T-helper 17 cell (primary cell): ENCODE data around the gene FBN1. TPM values are rescaled to one million over a fixed set of nuclear protein-coding genes. Genes with fewer than 3 reads are reported as not detected.

ENCODE experiments used
- ATAC-seq: fragments of 150-1000 bp; cut with Tn5 transposase; 2 replicates; pipeline ENCODE4 v1.10.0; 2021; ENCODE audit warnings: mild to moderate bottlenecking, moderate library complexity
- DNase-seq, 3 donors: peaks; one replicate each; pipeline versions ENCODE4 v3.0.0 to v3.0.0-alpha.2; 2020 to 2021
- H3K9me3 ChIP-seq: one replicate; pipeline ENCODE4 v1.7.0; 2013; ENCODE audit warnings: low read length, mild to moderate bottlenecking; ENCODE audit not compliant: control insufficient read depth, poor library complexity, severe bottlenecking
- H3K27ac Mint-ChIP-seq: one replicate; pipeline ENCODE4 v1.8.0; 2022; ENCODE audit warnings: mild to moderate bottlenecking, moderate library complexity, mixed read lengths
- H3K27me3 Mint-ChIP-seq: one replicate; pipeline ENCODE4 v1.8.0; 2022; ENCODE audit warnings: mixed read lengths
- H3K36me3 Mint-ChIP-seq: one replicate; pipeline ENCODE4 v1.8.0; 2022; ENCODE audit warnings: low read depth, mixed read lengths
- H3K4me1 Mint-ChIP-seq: one replicate; pipeline ENCODE4 v1.8.0; 2022; ENCODE audit warnings: mild to moderate bottlenecking, mixed read lengths
- H3K4me3 Mint-ChIP-seq: one replicate; pipeline ENCODE4 v1.8.0; 2022; ENCODE audit warnings: mild to moderate bottlenecking, moderate library complexity, mixed read lengths
- total RNA-seq, 4 donors: library from RNA in 2 of 4; stranded (reverse) in 2 of 4; gene quantifications; one replicate each; pipeline ENCODE4 v1.2.3 and lab custom pipeline; 2022 to 2026

FBN1 gene
- total RNA-seq, 2 donors from 2014 or later = 0.07 to 0.29 TPM

- H3K4me3 Mint-ChIP-seq = no peak overlapping the region
- no peaks in the 10 kb centered on the region for H3K9me3 ChIP-seq
- H3K4me1 Mint-ChIP-seq = no peaks in the 10 kb centered on the region
- no peak for DNase-seq
- no peak for ATAC-seq
- peaks cover 21% of the 10 kb centered on the region for H3K27me3 Mint-ChIP-seq
- no peak overlapping the region for H3K27ac Mint-ChIP-seq
- H3K36me3 Mint-ChIP-seq = no peaks in the 10 kb centered on the region
Measured at GRCh38 chr15:48385031-48385830, 260.3 kb downstream of the FBN1 start.

DNA sequence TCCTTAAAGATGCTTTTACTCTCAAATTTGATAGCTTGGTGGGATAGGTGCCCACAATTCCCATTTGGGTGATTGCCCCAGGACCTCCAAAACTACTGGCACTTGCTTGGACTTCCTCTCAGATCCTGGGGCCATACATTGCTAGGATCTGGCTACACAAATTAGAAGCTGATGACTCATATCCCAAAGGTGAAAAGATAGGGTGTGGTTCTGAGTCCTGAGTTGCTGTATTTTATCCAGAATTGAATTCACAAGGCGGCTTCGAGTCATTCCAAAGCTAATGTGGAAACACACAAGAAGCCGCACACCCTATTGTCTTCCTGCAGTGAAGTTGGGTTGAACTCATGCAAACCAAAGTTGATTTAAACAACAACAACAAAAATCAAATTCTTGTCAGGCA is 260.9 kb downstream of the FBN1 start:
- H3K9me3 ChIP-seq = no peaks in the 10 kb centered on the region
- Mint-ChIP-seq H3K4me1 (no peaks in the 10 kb centered on the region), H3K27ac (no peak overlapping the region), H3K27me3 (peaks cover 21% of the 10 kb centered on the region), H3K4me3 (no peak overlapping the region), H3K36me3 (no peaks in the 10 kb centered on the region)
- DNase-seq (no peak), ATAC-seq (no peak)

GRCh38 chr15:48383031-48383430 is 262.5 kb downstream of the FBN1 start:
- no peaks in the 10 kb centered on the region for H3K36me3 Mint-ChIP-seq
- no peaks in the 10 kb centered on the region for H3K4me1 Mint-ChIP-seq
- DNase-seq = no peak
- no peaks in the 10 kb centered on the region for H3K9me3 ChIP-seq
- ATAC-seq = no peak
- peaks cover 22% of the 10 kb centered on the region for H3K27me3 Mint-ChIP-seq
- no peak overlapping the region for H3K27ac Mint-ChIP-seq
- H3K4me3 Mint-ChIP-seq = no peak overlapping the region

DNA sequence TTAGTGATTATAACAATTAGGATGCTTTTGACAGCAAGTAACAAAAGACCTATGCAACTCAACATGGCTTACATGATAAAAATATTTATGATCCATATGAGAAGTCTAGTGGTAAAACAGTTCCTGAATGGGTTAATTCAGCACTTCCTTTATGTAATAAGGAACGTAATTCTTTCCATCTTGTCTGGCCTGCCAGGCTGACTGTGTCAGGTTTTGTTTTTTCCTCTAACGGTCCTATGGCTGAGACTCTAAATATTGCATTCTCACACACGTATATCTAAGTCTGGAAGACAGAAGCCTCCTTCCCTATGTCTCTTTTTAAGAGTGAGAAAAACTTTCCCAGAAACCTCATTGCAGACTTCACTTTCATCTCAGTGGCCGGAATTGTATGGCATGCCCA is 263.6 kb downstream of the FBN1 start:
- DNase-seq (no peak), ATAC-seq (no peak)
- H3K27ac Mint-ChIP-seq = no peak overlapping the region
- no peaks in the 10 kb centered on the region for H3K36me3 Mint-ChIP-seq
- no peaks in the 10 kb centered on the region for H3K4me1 Mint-ChIP-seq
- H3K9me3 ChIP-seq = no peaks in the 10 kb centered on the region
- H3K4me3 Mint-ChIP-seq = no peak overlapping the region
- peaks cover 25% of the 10 kb centered on the region for H3K27me3 Mint-ChIP-seq

- H3K4me3 Mint-ChIP-seq = no peak overlapping the region
- no peak for DNase-seq
- ATAC-seq = no peak
Measured at GRCh38 chr15:48380198-48380597, 265.3 kb downstream of the FBN1 start.

GRCh38 chr15:48375767-48376166 is 269.7 kb downstream of the FBN1 start:
- no peak overlapping the region for H3K27ac Mint-ChIP-seq
- H3K9me3 ChIP-seq = no peaks in the 10 kb centered on the region
- DNase-seq (no peak), ATAC-seq (no peak)
- H3K27me3 Mint-ChIP-seq = peaks cover 29% of the 10 kb centered on the region
- H3K4me1 Mint-ChIP-seq = no peaks in the 10 kb centered on the region
- H3K4me3 Mint-ChIP-seq = no peak overlapping the region
- H3K36me3 Mint-ChIP-seq = no peaks in the 10 kb centered on the region

More at GRCh38 chr15:48380198-48380597, 265.3 kb downstream of the FBN1 start:
- H3K9me3 ChIP-seq = no peaks in the 10 kb centered on the region
- H3K27ac Mint-ChIP-seq = no peak overlapping the region
- no peaks in the 10 kb centered on the region for H3K36me3 Mint-ChIP-seq
- H3K27me3 Mint-ChIP-seq = peaks cover 36% of the 10 kb centered on the region
- H3K4me1 Mint-ChIP-seq = no peaks in the 10 kb centered on the region

DNA sequence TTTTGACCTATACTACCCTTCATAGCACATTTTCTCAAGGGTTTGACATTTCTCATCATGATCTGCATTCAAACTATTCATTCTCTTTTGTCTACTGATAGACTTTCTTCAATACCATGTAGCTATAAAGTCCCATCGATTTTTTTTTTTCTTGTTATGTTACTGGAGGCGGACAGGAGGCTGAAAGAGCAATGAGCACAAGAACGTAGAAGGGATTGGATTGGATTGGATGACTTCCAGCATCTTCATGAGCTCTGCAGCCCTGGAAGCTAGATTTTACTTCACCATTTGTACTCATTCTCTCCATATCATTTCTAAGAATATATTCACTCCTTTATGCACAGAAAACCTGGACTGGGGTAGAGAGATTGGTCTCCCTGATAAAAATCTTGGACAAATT is 271.0 kb downstream of the FBN1 start:
- no peak for DNase-seq
- no peaks in the 10 kb centered on the region for H3K36me3 Mint-ChIP-seq

GRCh38 chr15:48373821-48374451 is 271.6 kb downstream of the FBN1 start:
- H3K9me3 ChIP-seq = no peaks in the 10 kb centered on the region
- H3K36me3 Mint-ChIP-seq = no peaks in the 10 kb centered on the region
- H3K27me3 Mint-ChIP-seq = peaks cover 38% of the 10 kb centered on the region
- H3K4me1 Mint-ChIP-seq = peaks cover 2% of the 10 kb centered on the region
- H3K27ac Mint-ChIP-seq = no peak overlapping the region
- no peak overlapping the region for H3K4me3 Mint-ChIP-seq
- no peak for DNase-seq
- no peak for ATAC-seq

More for the DNA sequence above, 271.0 kb downstream of the FBN1 start:
- Mint-ChIP-seq H3K27ac (no peak overlapping the region), H3K27me3 (peaks cover 34% of the 10 kb centered on the region), H3K4me1 (peaks cover 1% of the 10 kb centered on the region), H3K4me3 (no peak overlapping the region)
- no peak for ATAC-seq
- H3K9me3 ChIP-seq = no peaks in the 10 kb centered on the region

GRCh38 chr15:48371961-48372360 is 273.5 kb downstream of the FBN1 start:
- Mint-ChIP-seq H3K4me3 (no peak overlapping the region), H3K27me3 (peaks cover 45% of the 10 kb centered on the region), H3K36me3 (peaks cover 3% of the 10 kb centered on the region), H3K4me1 (peaks cover 2% of the 10 kb centered on the region), H3K27ac (no peak overlapping the region)
- ATAC-seq (no peak), DNase-seq (no peak)
- no peaks in the 10 kb centered on the region for H3K9me3 ChIP-seq

DNA sequence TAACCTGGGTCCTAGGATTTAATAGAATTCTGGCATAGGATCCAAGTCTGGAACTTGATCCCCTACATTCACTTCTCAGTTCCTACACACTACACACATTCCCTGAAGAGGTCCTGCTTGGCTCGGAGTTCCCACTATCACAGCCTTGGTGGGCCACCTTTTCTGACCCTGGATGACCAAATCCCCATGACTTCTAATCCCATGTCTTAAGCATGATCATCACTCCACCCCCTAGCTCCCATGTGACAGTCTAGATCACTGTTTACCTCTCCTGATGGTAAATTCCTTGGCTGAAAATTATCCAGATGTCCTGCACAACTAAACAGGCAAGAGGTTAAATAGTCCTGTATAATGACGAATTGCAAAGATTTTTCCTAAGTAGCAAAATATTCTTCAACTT is 274.0 kb downstream of the FBN1 start:
- ATAC-seq (no peak), DNase-seq (no peak)
- no peaks in the 10 kb centered on the region for H3K9me3 ChIP-seq
- Mint-ChIP-seq H3K36me3 (peaks cover 3% of the 10 kb centered on the region), H3K27ac (no peak overlapping the region), H3K4me1 (peaks cover 2% of the 10 kb centered on the region), H3K4me3 (no peak overlapping the region), H3K27me3 (peaks cover 50% of the 10 kb centered on the region)

DNA sequence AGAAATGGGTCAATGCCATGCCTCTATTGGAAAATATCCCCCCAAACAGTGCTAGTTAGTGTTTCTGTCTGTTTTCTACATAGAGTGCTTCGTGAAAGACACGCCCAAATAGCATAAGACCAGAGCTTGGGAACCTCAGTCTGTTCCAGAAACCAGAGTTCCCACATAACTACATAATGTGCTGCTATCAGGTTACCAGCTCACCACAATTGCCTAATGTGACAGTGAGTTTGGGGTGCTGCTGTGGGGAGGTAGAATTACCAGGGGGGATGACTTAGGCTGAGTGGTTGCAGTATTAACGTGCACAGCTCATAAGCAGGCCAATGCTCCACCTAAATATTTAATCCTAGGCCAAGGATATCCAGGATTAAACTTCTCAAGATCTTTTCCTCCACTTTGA is 275.0 kb downstream of the FBN1 start:
- Mint-ChIP-seq H3K27ac (no peak overlapping the region), H3K4me3 (no peak overlapping the region), H3K27me3 (peaks cover 49% of the 10 kb centered on the region), H3K36me3 (peaks cover 3% of the 10 kb centered on the region), H3K4me1 (peaks cover 2% of the 10 kb centered on the region)
- no peaks in the 10 kb centered on the region for H3K9me3 ChIP-seq
- no peak for ATAC-seq
- no peak for DNase-seq

GRCh38 chr15:48367483-48367882 is 278.0 kb downstream of the FBN1 start:
- DNase-seq = no peak
- ATAC-seq = no peak
- Mint-ChIP-seq H3K27me3 (peaks cover 32% of the 10 kb centered on the region), H3K36me3 (peaks cover 3% of the 10 kb centered on the region), H3K4me1 (peaks cover 2% of the 10 kb centered on the region), H3K4me3 (no peak overlapping the region), H3K27ac (no peak overlapping the region)
- H3K9me3 ChIP-seq = no peaks in the 10 kb centered on the region

DNA sequence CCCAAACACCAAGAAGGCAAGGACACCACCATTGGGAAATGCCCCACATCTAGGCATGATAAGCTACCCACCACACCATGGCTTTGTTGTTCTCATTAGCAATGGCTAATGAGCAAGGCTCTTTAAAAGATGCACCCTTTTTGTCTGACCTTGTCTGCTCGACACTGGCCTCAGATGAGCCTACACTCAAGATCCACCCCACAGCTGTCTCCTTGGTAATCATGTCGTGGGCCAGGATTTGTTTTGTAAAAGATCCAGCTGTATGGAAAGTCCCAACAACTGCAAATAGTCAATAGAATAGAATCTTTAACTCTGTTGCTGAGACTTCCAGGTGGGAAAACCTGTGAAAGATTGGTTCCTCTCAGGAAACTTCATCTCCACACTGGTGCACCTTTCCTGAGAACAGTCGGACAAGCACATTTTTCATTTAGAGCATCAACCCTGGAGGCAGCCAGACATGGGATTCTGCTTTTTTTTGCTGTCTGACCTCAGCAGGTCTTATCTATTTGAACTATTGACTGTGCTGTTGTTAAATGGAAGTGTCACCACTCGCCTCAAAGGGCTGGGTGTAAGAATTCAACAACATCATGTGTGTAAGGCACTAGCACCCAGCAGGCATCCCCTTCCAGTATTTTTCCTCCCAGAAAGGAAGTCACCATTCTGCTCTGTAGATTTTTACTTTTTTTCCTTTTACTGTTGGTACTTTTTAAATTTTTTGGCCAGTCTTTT is 278.8 kb downstream of the FBN1 start:
- H3K4me1 Mint-ChIP-seq = peaks cover 2% of the 10 kb centered on the region
- DNase-seq (no peak), ATAC-seq (no peak)
- peaks cover 32% of the 10 kb centered on the region for H3K27me3 Mint-ChIP-seq
- no peak overlapping the region for H3K4me3 Mint-ChIP-seq
- no peaks in the 10 kb centered on the region for H3K9me3 ChIP-seq
- H3K36me3 Mint-ChIP-seq = peaks cover 3% of the 10 kb centered on the region
- no peak overlapping the region for H3K27ac Mint-ChIP-seq
